IMR-90 (cell line): Measurements from ENCODE around the gene BUB1. TPM values are rescaled to one million over a fixed set of nuclear protein-coding genes. Genes with fewer than 3 reads are reported as not detected.
A peak's percentile ranks its signal among the peaks of the same experiment; 100 is the strongest.

Source experiments
- ATAC-seq: fragments of 200-7000 bp; cut with Tn5 transposase; 2 replicates; pipeline ENCODE4 v1.9.1; 2020; ENCODE audit warnings: low read depth, mild to moderate bottlenecking, moderate library complexity
- BruUV-seq: library from RNA; stranded (reverse); fragments of 400-500 nt; replicated peaks from 2 replicates; lab custom pipeline; 2021; lab: Mats Ljungman, UMichigan
- CTCF ChIA-PET: fragments of 300-600 bp; formaldehyde crosslinking; extraction: SDS; loops from one replicate; lab custom pipeline; 2021; ENCODE audit warnings: antibody characterized with exemption; lab: Yijun Ruan, JAX
- POLR2A ChIA-PET: fragments of 300-600 bp; sonication (Branson Sonifier 250); formaldehyde crosslinking; loops from one replicate; lab custom pipeline; 2022; ENCODE audit warnings: antibody characterized with exemption; ENCODE audit not compliant: unreplicated experiment; lab: Charles Lee
- DNase-seq: peaks from one replicate; pipeline ENCODE4 v3.0.0; 2013
- H2AFZ ChIP-seq: replicated peaks from 2 replicates; pipeline ENCODE3; 2013; ENCODE audit warnings: low read length, mild to moderate bottlenecking; ENCODE audit not compliant: poor library complexity
- H2AK5ac ChIP-seq: 2 replicates; pipeline ENCODE4 v1.6.1; 2013; ENCODE audit warnings: low read depth, low read length, inconsistent platforms
- H2AK9ac ChIP-seq: replicated peaks from 2 replicates; pipeline ENCODE3; 2013; ENCODE audit warnings: mild to moderate bottlenecking, low read depth, low read length, moderate library complexity; ENCODE audit not compliant: poor library complexity
- H2BK120ac ChIP-seq: 2 replicates; pipeline ENCODE4 v1.6.1; 2013; ENCODE audit warnings: low read depth, low read length, inconsistent platforms
- H2BK15ac ChIP-seq: 3 replicates; pipeline ENCODE4 v1.6.1; 2013; ENCODE audit warnings: low read depth, low read length, inconsistent platforms
- H2BK20ac ChIP-seq: 2 replicates; pipeline ENCODE4 v1.6.1; 2013; ENCODE audit warnings: low read depth, mild to moderate bottlenecking, inconsistent platforms, low read length, moderate library complexity
- H2BK5ac ChIP-seq: 2 replicates; pipeline ENCODE4 v1.6.1; 2013; ENCODE audit warnings: mild to moderate bottlenecking, low read depth, low read length, inconsistent platforms; ENCODE audit not compliant: poor library complexity, severe bottlenecking
- H3K14ac ChIP-seq: replicated peaks from 2 replicates; pipeline ENCODE4 v1.6.1; 2013; ENCODE audit warnings: low read depth, low read length, inconsistent platforms
- H3K18ac ChIP-seq: 2 replicates; pipeline ENCODE4 v1.6.1; 2013; ENCODE audit warnings: low read depth, low read length, control low read depth
- H3K23ac ChIP-seq: 2 replicates; pipeline ENCODE4 v1.6.1; 2013; ENCODE audit warnings: low read depth, low read length, inconsistent platforms
- H3K27ac ChIP-seq: 2 replicates; pipeline ENCODE4 v1.5.1; 2013; ENCODE audit warnings: mild to moderate bottlenecking, control low read depth, low read length; ENCODE audit not compliant: insufficient read depth
- H3K27me3 ChIP-seq: 2 replicates; pipeline ENCODE4 v1.6.1; 2013; ENCODE audit warnings: low read length; ENCODE audit not compliant: control insufficient read depth, insufficient read depth
- H3K36me3 ChIP-seq: 2 replicates; pipeline ENCODE4 v1.6.1; 2013; ENCODE audit warnings: low read length, mixed read lengths; ENCODE audit not compliant: control insufficient read depth, insufficient read depth
- H3K4ac ChIP-seq: 2 replicates; pipeline ENCODE4 v1.6.1; 2013; ENCODE audit warnings: low read depth, low read length, inconsistent platforms
- H3K4me1 ChIP-seq: 2 replicates; pipeline ENCODE4 v1.6.1; 2013; ENCODE audit warnings: low read length, mixed read lengths; ENCODE audit not compliant: control insufficient read depth, insufficient read depth
- H3K4me2 ChIP-seq: 2 replicates; pipeline ENCODE4 v1.6.1; 2013; ENCODE audit warnings: low read depth, mild to moderate bottlenecking, control low read depth, low read length, moderate library complexity
- H3K4me3 ChIP-seq: 2 replicates; pipeline ENCODE4 v1.5.1; 2013; ENCODE audit warnings: low read depth, mild to moderate bottlenecking, control low read depth, low read length, moderate library complexity; ENCODE audit not compliant: insufficient read depth
- H3K56ac ChIP-seq: 2 replicates; pipeline ENCODE4 v1.6.1; 2013; ENCODE audit warnings: low read length, inconsistent platforms; ENCODE audit not compliant: insufficient read depth; ENCODE audit errors: extremely low read depth
- H3K79me1 ChIP-seq, 2 experiments: 2 replicates each; pipeline ENCODE4 v1.6.1; 2013; ENCODE audit warnings: low read length in 2 of 2, inconsistent platforms in 1 of 2, low read depth in 1 of 2
- H3K9ac ChIP-seq: 2 replicates; pipeline ENCODE4 v1.6.1; 2013; ENCODE audit warnings: low read depth, low read length, control low read depth
- H3K9me1 ChIP-seq: 2 replicates; pipeline ENCODE4 v1.6.1; 2013; ENCODE audit warnings: low read length, inconsistent platforms; ENCODE audit not compliant: insufficient read depth
- H3K9me3 ChIP-seq: 2 replicates; pipeline ENCODE4 v1.6.1; 2013; ENCODE audit warnings: low read length; ENCODE audit not compliant: control insufficient read depth, insufficient read depth
- H4K20me1 ChIP-seq: 2 replicates; pipeline ENCODE4 v1.6.1; 2013; ENCODE audit warnings: low read length, inconsistent platforms; ENCODE audit not compliant: insufficient read depth
- H4K5ac ChIP-seq: 2 replicates; pipeline ENCODE4 v1.6.1; 2013; ENCODE audit warnings: mild to moderate bottlenecking, low read depth, low read length, control low read depth
- H4K8ac ChIP-seq, 2 experiments: 2 replicates each; pipeline ENCODE4 v1.6.1; 2013; ENCODE audit warnings: low read depth in 2 of 2, low read length in 2 of 2, control low read depth in 1 of 2, inconsistent platforms in 1 of 2
- H4K91ac ChIP-seq: 2 replicates; pipeline ENCODE4 v1.6.1; 2013; ENCODE audit warnings: low read depth, low read length, inconsistent platforms; ENCODE audit not compliant: insufficient read depth
- BHLHE40 ChIP-seq: fragments of 150-350 bp; IDR thresholded peaks from 2 replicates; pipeline ENCODE4 v1.6.1; 2016; ENCODE audit warnings: mild to moderate bottlenecking, low read depth, low read length
- MAFK ChIP-seq: IDR thresholded peaks from 2 replicates; pipeline ENCODE4 v1.6.1; 2012; ENCODE audit warnings: low read depth, low read length, improper control_type of control experiment
- MXI1 ChIP-seq: IDR thresholded peaks from 2 replicates; pipeline ENCODE4 v1.6.1; 2012; ENCODE audit warnings: low read depth, mild to moderate bottlenecking, low read length, moderate library complexity, borderline replicate concordance
- NFE2L2 ChIP-seq: fragments of 150-350 bp; IDR thresholded peaks from 2 replicates; pipeline ENCODE4 v1.6.1; 2016; ENCODE audit warnings: low read depth, mild to moderate bottlenecking, low read length
- SMC3 ChIP-seq: fragments of 150-350 bp; IDR thresholded peaks from 2 replicates; pipeline ENCODE4 v1.6.1; 2016; ENCODE audit warnings: low read depth, mild to moderate bottlenecking, antibody characterized with exemption, low read length, moderate library complexity
- WGBS, 2 experiments: methylation state at CpG; one replicate each; pipeline versions ENCODE4 v1.1.5 to v1.1.7; 2013; ENCODE audit warnings: missing lambda C conversion rate in 2 of 2; ENCODE audit not compliant: insufficient read length in 1 of 2; ENCODE audit errors: extremely low coverage in 2 of 2; 5-methylcytosine and 5-hydroxymethylcytosine counted together
- dilution Hi-C: fragments of 300-500 bp; cut with HindIII; formaldehyde crosslinking; loops from one replicate; pipeline ENCODE4 v1.14.3; 2018; ENCODE audit warnings: low sequenced_read_pairs; ENCODE audit not compliant: unreplicated experiment
- in situ Hi-C: fragments of 300-500 bp; cut with MboI; formaldehyde crosslinking; loops from 3 replicates; pipeline ENCODE4 v1.14.3; 2019; ENCODE audit warnings: low sequenced_read_pairs, inconsistent platforms, mixed read lengths
- intact Hi-C: fragments of 100-400 bp; cut with micrococcal nuclease; formaldehyde crosslinking; loops from 2 replicates; pipeline ENCODE4 v1.10.0; 2022
- polyA plus RNA-seq, 3 experiments: library from polyadenylated mRNA; depleted of rRNA; stranded (reverse); fragments of >200 nt; gene quantifications; 2 replicates each; pipeline ENCODE4 v1.2.3, GENCODE V29; 2012; ENCODE audit warnings: low replicate concordance in 1 of 3
- total RNA-seq: library from RNA; depleted of rRNA; stranded (reverse); fragments of >200 nt; gene quantifications from 2 replicates; pipeline ENCODE4 v1.2.3, GENCODE V29; 2012

BUB1 gene
- total and polyA plus RNA-seq, 2 of the 4 experiments (the other 2 are of a cell fraction), result 19.6 to 43.4 TPM

DNA sequence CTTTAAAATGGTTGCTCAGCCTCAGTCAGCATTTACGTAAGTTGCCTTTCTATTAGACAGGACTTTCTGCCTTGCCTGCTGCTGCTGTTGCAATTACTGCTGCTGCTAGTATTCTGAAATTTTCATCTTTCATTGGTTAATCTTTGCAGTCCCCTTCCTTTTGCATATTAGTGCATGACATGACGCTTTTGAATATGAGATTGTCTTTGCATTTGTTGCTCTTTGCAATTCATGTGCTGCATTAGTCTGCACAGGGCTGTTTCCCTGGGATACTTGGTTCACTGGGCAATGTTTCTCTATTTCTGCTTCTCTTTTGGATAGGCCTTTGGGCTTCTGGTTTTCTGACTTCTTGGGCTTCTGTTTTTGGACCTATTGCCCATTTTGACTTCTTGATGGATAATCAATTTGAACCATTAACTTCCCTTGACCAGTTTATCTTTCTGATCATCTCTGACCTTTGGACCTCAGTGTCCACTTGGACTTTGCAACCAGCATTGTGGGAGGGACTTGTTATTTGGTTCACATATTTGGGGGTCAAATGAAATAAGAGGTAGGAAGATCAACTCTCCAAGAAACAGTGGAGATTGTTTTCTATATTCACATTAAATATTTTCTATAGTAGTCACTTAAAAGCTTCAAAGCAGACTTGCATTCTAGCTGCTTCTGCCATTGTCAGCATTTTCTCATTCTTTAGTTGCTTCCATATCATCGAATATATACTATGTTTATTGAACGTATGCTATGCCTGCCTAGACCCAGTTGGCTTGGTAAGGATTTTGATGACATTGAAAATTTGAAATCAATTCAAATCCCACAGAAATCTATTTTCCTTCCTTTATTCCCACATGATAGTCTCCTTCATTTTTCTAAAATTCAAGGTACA is 12.5 kb upstream of the BUB1 start:
- ChIA-PET POLR2A (no interaction called here), CTCF (no interaction called here)
- Histone ChIP-seq H3K56ac (no peak overlapping the region), H4K8ac (no peak overlapping the region), H3K4me2 (no peak overlapping the region), H3K9me3 (peaks cover 10% of the 10 kb centered on the region), H3K23ac (no peak overlapping the region), H3K14ac (no peak overlapping the region), H2BK15ac (no peak overlapping the region), H3K27me3 (peaks cover 58% of the 10 kb centered on the region), H3K27ac (no peak overlapping the region), H3K79me1 (no peaks in the 10 kb centered on the region), H2AFZ (no peak overlapping the region), H3K36me3 (no peaks in the 10 kb centered on the region), H2BK5ac (no peak overlapping the region), H3K9ac (no peak overlapping the region), H3K4ac (no peak overlapping the region), H3K4me3 (no peak overlapping the region), H2BK120ac (no peak overlapping the region), H4K5ac (no peak overlapping the region), H2AK9ac (no peak overlapping the region), H3K9me1 (no peaks in the 10 kb centered on the region), H2AK5ac (no peak overlapping the region), H3K18ac (no peak overlapping the region), H4K91ac (no peak overlapping the region), H3K4me1 (no peaks in the 10 kb centered on the region), H2BK20ac (no peak overlapping the region), H4K20me1 (no peaks in the 10 kb centered on the region)
- intact Hi-C loops (no loop called here), in situ Hi-C loops (no loop called here), dilution Hi-C loops (no loop called here)
- 63% methylated on average over 1 of the region's 4 CpGs; no CpG with 5 or more reads in 1 of the 2 experiments for WGBS, 2 experiments
- ATAC-seq, result no peak
- BruUV-seq, result no TSS peak
- TF ChIP-seq BHLHE40 (no peak), NFE2L2 (no peak), SMC3 (no peak), MAFK (peak; percentile 79), MXI1 (no peak)
- no peak for DNase-seq
